HG03039 (cell line): ENCODE data around the gene HAP1.
"Not testable (repeated sequence)": the region's sequence is repeated elsewhere in the genome, so short reads cannot be mapped to it uniquely, and the experiment has no call there.

ENCODE experiments used
- ATAC-seq: cut with Tn5 transposase; IDR thresholded peaks from one replicate; pipeline ENCODE4 v1.9.1; 2021; ENCODE audit warnings: mild to moderate bottlenecking, moderate library complexity; ENCODE audit not compliant: unreplicated experiment

Gene HAP1

GRCh38 chr17:41692722-41693521 is 41.5 kb downstream of the HAP1 start:
- ATAC-seq = no peak

DNA sequence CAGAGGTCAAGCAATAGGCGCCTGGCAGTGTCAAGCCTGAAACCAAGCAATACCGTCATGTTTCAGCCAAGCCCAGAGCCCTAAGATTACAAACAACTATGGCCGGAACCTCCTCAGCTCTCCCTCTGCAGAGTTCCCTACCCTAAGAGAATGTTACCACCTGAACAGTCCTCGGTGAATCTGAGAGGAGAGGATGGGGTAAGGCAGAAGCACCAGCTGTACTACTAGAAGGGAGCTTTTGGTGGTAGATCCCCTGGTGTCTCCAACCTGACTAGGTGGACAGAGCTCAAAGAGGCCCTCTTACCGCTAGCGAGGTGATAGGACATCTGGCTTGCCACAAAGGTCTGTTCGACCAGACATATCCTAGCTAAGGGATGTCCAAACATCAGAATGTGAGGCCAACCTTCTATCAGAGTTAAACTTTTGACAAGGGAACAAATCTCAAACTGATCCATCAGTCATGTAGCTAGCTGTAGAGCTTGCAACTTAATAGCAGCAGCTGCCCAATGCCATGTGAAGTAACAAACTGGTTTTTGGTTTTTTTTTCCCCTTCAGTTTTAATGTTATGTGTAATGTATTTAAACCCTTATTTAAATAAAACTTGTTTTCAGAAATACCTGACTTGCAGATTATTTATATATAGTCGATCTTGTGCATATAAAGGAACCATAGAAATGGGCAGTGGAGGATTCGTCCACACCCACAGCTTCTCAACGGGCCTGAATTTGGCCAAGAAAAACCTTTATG is 43.2 kb downstream of the HAP1 start:
- no peak for ATAC-seq

DNA sequence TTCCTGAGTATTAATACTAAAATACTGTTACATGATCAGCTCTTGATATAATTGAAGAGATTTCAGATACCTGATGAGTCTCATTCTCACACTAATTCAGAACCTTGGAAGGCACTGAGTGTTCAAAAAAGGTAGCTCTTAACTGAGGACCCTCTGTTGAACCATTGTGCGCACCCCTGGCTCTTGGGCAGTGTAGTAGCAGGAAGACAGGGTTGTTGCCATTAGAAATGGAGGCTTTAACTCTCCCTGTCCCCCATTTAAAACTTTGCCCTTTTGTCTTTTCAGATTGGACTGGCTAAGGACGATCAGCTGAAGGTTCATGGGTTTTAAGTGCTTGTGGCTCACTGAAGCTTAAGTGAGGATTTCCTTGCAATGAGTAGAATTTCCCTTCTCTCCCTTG is 43.9 kb downstream of the HAP1 start:
- ATAC-seq = no peak

DNA sequence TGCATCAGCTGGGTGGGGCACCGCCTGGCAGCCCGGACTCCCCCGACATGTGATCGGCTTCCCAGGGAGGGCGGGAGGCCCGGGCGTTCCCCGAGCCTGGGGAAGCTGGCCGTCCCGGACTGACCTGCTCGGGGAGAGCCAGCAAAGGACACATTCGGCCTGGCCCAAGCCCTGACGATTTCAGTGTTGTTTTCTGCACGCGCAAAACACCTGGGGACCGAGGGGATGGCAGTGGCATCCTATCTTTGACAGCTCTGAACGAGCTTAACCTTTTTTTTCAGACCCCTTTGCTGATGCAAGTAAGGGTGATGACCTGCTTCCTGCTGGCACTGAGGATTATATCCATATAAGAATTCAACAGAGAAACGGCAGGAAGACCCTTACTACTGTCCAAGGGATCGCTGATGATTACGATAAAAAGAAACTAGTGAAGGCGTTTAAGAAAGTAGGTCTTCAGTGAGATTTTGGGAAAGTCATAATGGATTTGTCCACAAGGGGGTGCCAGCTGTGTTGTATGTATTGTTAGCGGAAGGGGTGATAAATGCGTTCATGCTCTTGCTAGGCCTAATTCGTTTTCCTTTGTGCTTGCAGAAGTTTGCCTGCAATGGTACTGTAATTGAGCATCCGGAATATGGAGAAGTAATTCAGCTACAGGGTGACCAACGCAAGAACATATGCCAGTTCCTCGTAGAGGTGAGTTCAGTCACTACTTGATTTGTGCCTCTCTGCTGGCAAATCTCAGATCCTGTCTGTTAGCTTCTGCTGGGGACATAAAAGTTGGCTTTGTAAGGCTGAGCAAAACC is 44.7 kb downstream of the HAP1 start:
- no peak for ATAC-seq

DNA sequence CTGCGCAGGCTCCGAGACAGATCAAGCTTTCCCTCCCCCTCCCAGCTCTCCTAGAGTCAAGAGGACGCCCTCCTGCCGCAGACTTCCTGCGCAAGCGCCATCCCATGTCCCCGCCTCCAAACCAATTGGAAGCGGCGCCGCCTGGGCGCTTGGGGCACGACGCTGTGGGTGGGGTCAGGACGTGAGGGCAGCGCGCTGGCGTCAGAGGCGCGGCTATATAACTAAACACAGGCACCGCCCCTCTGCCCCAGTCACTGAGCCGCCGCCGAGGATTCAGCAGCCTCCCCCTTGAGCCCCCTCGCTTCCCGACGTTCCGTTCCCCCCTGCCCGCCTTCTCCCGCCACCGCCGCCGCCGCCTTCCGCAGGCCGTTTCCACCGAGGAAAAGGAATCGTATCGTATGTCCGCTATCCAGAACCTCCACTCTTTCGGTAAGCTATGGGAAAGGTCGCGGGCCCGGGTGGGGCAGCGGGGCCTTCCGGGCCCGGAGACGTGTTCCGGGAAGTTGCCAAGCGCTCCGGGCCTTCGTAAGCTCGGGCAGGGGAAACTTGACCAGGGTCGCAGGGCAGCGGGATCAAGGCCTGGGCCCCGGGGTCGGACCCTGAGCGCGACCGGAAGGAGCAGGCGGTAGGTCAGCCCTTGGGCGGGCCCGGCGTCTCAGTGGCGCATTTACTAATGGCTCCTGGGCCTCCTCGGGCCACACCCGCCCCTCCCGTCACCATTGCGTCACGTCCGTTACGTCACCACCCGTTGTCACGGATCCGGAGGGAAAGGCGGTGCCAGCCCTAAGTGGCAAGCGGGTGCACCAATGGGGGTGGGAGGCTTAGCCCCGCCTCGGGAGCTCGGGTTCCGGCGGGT is 45.6 kb downstream of the HAP1 start, which contains the start of gene EIF1:
Gene EIF1, plus strand, starts transcription at position 245 of the 856 bp plus-strand sequence. Its CDS starts 154 bp downstream, at position 399.
- ATAC-seq = peak; percentile 77

DNA sequence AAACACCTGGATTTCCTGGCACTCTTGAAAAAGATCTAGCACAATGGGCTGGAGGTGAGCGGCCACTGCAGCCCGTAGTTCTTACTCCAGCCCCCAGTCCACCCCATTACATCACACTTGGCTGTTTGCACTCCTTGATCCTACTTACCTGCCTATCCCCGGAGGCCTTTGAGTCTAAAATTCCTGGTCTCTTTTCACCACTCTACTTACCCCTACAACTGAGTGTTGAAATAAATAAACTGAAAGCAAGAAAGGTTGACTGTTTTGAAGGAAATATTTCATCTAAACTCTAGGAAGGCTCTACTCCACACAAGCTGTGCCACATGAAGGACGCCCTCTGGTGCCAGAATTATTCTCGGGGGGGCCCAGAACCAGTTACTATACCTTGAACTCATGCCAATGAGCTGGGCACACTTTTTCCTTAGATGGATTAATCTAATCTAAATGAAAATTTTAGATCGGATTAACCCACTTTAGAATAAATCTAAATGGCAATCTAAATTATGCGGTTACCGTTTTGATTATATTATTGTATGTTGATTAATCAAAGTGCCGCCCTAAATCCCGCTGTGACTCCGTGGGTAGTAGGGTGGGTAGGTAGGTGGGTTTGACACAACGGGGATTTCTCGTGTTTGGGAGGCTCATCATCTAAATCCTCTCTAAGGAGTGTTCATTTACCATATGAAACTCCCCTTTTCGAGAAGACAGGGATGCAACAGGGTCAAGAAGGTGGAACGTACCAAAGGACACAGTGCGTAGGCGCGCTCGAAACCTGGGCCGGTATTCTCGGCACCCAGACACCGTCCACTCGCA is 46.4 kb downstream of the HAP1 start:
- ATAC-seq = peak; percentile 11

GRCh38 chr17:41686281-41686680 is 48.2 kb downstream of the HAP1 start:
- ATAC-seq = no peak

GRCh38 chr17:41685753-41686152 is 48.7 kb downstream of the HAP1 start:
- not testable (repeated sequence) for ATAC-seq

- ATAC-seq = no peak
Observed at GRCh38 chr17:41684035-41684434, 50.4 kb downstream of the HAP1 start.

- ATAC-seq = no peak
Observed at GRCh38 chr17:41683441-41684007, 50.9 kb downstream of the HAP1 start.

DNA sequence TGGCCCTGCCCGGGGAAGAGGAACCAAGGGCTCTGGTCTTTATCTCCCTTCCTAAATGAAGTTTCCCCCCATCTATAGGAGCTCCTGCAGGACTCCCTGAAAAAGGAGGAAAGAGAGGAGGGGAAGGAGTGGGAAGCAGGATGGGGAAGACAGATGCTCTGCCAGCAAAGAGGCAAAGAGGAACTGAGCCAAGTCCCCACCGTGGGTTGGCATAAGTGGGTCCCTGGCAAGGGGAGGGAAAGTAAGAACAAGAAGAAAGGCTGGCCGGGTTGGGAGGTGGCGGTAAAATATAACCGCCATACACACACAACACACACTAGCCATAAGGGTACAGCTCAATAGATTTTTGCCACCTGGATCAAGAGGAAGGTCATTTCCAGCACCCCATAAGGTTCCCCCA is 51.8 kb downstream of the HAP1 start:
- ATAC-seq = no peak

DNA sequence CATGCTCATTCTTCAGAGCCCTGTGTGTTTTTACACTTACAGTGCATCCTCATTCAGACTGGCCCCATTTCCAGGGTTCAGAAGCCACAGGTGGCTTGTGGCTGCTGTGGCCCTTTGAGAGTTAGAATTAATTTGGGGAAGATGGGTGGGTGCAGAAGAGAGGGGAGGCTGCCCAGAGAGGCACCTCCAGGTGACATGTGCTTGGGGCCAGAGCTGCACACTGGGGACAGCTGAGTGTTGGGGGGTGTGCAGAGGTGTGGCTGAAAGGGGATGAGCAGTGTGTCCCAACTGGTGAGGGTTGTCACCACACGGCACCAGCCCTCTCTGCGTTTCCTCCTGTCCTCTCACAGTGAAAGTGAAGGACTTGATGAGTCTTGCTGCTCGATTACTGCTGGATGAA is 52.7 kb downstream of the HAP1 start:
- ATAC-seq = no peak

GRCh38 chr17:41680426-41681040 is 53.9 kb downstream of the HAP1 start:
- no peak for ATAC-seq

DNA sequence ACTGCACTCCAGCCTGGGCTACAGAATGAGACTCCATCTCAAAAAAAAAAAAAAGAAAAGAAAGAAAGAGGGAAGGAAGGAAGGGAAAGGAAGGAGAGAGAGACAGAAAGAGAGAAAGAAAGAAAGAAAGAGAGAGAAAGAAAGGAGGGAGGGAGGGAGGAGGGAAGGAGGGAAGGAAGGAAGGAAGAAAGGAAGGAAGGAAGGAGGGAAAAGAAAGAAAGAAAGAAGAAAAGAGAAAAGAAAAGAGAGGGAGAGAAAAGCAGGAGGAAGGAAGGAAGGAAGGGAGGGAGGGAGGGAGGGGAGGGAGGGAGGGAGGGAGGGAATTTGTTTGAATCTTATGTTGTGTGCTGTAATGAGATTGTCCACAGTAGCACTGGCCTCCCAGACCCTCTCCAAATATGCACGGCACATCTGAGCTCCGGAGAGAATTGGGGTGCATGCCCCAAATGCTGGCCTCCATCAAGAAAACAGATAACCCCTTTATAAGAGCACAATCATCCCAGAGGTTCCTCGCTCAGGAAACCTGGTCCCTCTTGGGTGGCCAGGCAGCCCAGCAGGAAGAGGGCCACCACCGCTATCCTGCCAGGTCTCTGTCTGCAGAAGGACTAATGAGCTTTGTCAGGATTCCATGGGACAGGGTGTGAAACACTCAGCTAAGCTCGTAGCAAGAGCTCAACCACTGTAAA is 54.6 kb downstream of the HAP1 start:
- no peak for ATAC-seq

GRCh38 chr17:41678907-41679739 is 55.3 kb downstream of the HAP1 start:
- no peak for ATAC-seq

DNA sequence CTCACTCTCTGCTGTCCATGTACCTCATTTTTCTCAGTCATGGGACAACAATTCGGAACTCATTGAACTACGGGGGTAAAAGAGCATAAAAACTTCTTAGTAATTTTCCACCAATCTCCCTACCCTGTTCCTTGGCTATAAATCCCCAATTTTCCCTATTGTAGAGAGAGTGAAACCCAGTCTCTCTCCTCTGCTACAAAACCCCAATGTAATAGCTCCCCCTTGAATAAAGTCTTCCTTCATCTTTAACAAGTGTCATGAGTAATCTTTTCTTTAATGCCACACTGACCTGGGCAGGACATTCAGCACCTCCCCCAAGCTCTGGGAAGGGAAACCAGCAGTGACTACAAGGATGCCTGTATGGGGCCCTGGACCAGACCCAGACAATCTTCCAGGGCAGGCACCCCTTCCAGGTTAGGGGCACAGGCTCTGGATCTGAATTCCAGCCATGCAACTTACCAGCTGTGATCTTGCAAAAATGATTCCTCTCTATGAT is 56.0 kb downstream of the HAP1 start:
- no peak for ATAC-seq

DNA sequence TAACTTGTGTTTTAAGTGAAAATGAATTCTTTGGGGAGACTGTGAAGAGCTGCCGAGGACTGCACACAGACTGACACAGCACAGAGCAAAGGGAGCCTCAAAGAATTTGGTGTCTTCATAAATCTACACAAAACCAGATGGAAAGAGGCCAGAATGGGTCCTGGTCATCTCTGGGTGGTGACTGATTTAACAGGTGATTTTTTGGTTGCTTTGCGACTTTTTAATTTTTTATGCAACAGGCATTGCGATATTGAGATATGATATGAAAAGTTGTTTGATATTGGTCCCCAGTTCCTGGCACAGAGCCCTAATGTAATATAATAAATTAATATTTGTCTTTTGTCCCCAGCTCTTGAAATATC is 58.4 kb downstream of the HAP1 start:
- no peak for ATAC-seq
